HEK293T (cell line): ENCODE measurements around the gene POLR2L.

Source experiments
- ARNT ChIP-seq: fragments of 450-650 bp; IDR thresholded peaks from 2 replicates; pipeline ENCODE4 v1.6.1; 2017; ENCODE audit warnings: mild to moderate bottlenecking
- CTBP1 ChIP-seq: fragments of 450-650 bp; IDR thresholded peaks from 2 replicates; pipeline ENCODE4 v1.6.1; 2016; ENCODE audit warnings: borderline replicate concordance
- ELF4 ChIP-seq: fragments of 450-650 bp; IDR thresholded peaks from 2 replicates; pipeline ENCODE4 v1.6.1; 2017; ENCODE audit warnings: antibody characterized with exemption
- FOXA1 ChIP-seq: fragments of 450-650 bp; IDR thresholded peaks from 2 replicates; pipeline ENCODE4 v1.6.1; 2016; ENCODE audit warnings: mild to moderate bottlenecking
- FOXK2 ChIP-seq: fragments of 450-650 bp; IDR thresholded peaks from 2 replicates; pipeline ENCODE4 v1.6.1; 2016; ENCODE audit warnings: mild to moderate bottlenecking
- NFRKB ChIP-seq: fragments of 450-650 bp; IDR thresholded peaks from 2 replicates; pipeline ENCODE4 v1.6.1; 2016; ENCODE audit warnings: mild to moderate bottlenecking, moderate library complexity
- SP1 ChIP-seq: fragments of 450-650 bp; IDR thresholded peaks from 2 replicates; pipeline ENCODE4 v1.6.1; 2017
- SUZ12 ChIP-seq: fragments of 450-650 bp; IDR thresholded peaks from 2 replicates; pipeline ENCODE4 v1.6.1; 2016; ENCODE audit warnings: mild to moderate bottlenecking
- TARDBP ChIP-seq: fragments of 450-650 bp; IDR thresholded peaks from 2 replicates; pipeline ENCODE4 v1.6.1; 2016
- ZNF384 ChIP-seq: fragments of 450-650 bp; IDR thresholded peaks from 2 replicates; pipeline ENCODE4 v1.6.1; 2016

- TF ChIP-seq SUZ12 = no peak
- no peak for TF ChIP-seq CTBP1
- TF ChIP-seq ARNT = no peak
- no peak for TF ChIP-seq SP1
- TF ChIP-seq FOXK2 = no peak
- TF ChIP-seq ZNF384 = no peak
- no peak for TF ChIP-seq ELF4
- TF ChIP-seq TARDBP = no peak
- TF ChIP-seq NFRKB = no peak
- no peak for TF ChIP-seq FOXA1
Observed at GRCh38 chr11:841981-842369, 354 bp downstream of the POLR2L start.
